ENCODE results near the gene RAB41.

The RAB41 gene

GRCh38 chrX:70332600-70332999 lies 50.6 kb downstream of the RAB41 start:
- DNase-seq = no peak
- no peak overlapping the region for H3K4me3 ChIP-seq (ENCODE audit: insufficient read depth, low read depth, low read length, poor library complexity, severe bottlenecking)
- no peaks in the 10 kb centered on the region for H3K9me3 ChIP-seq (ENCODE audit: control insufficient read depth, low read length)
- no peak overlapping the region for H3K27ac ChIP-seq (ENCODE audit: insufficient read depth, low read length, poor library complexity, severe bottlenecking)
- no peaks in the 10 kb centered on the region for H3K27me3 ChIP-seq (replicated peaks; ENCODE audit: control insufficient read depth, insufficient read depth, low read length, poor library complexity, severe bottlenecking)
- no peaks in the 10 kb centered on the region for H3K36me3 ChIP-seq (ENCODE audit: control insufficient read depth, insufficient read depth, low read length)
- no peaks in the 10 kb centered on the region for H3K4me1 ChIP-seq (ENCODE audit: control insufficient read depth, insufficient read depth, low read length, poor library complexity, severe bottlenecking)
